GM18498 (cell line): Measurements from ENCODE around the gene IL18.
A peak's percentile ranks its signal among the peaks of the same experiment; 100 is the strongest.
"Not testable (repeated sequence)": the region's sequence is repeated elsewhere in the genome, so short reads cannot be mapped to it uniquely, and the experiment has no call there.

Source experiments
- ATAC-seq: cut with Tn5 transposase; IDR thresholded peaks from one replicate; pipeline ENCODE4 v1.9.1; 2021; ENCODE audit warnings: mild to moderate bottlenecking, moderate library complexity; ENCODE audit not compliant: unreplicated experiment

Gene IL18

GRCh38 chr11:112163875-112164685 is at the start of gene IL18:
TSS of gene IL18 (minus strand) at chr11:112164094. CDS start at chr11:112155053, 9,041 bp downstream.
- no peak for ATAC-seq

- no peak for ATAC-seq
These were observed 48.8 kb upstream of the IL18 start for GRCh38 chr11:112212710-112213109.

- no peak for ATAC-seq
These were observed 48.4 kb upstream of the IL18 start for GRCh38 chr11:112212290-112212689.

GRCh38 chr11:112211536-112211935 is 47.6 kb upstream of the IL18 start:
- ATAC-seq: no peak

- no peak for ATAC-seq
These were observed 47.0 kb upstream of the IL18 start for GRCh38 chr11:112210890-112211289.

GRCh38 chr11:112206071-112206470 is 42.2 kb upstream of the IL18 start:
- no peak for ATAC-seq

GRCh38 chr11:112200252-112200651 is 36.4 kb upstream of the IL18 start:
- ATAC-seq: no peak

- not testable (repeated sequence) for ATAC-seq
These were observed 35.2 kb upstream of the IL18 start for GRCh38 chr11:112199101-112199500.

GRCh38 chr11:112196519-112197087 is 32.7 kb upstream of the IL18 start:
- no peak for ATAC-seq

- ATAC-seq: no peak
These were observed 32.1 kb upstream of the IL18 start for GRCh38 chr11:112195951-112196351.

- ATAC-seq: not testable (repeated sequence)
These were observed 31.2 kb upstream of the IL18 start for GRCh38 chr11:112195113-112195512.

GRCh38 chr11:112186304-112186703 is 22.4 kb upstream of the IL18 start:
- no peak for ATAC-seq

- no peak for ATAC-seq
These were observed 22.0 kb upstream of the IL18 start for GRCh38 chr11:112185883-112186282.

GRCh38 chr11:112182867-112183266 is 19.0 kb upstream of the IL18 start:
- ATAC-seq: no peak

GRCh38 chr11:112179601-112180000 is 15.7 kb upstream of the IL18 start:
- peak; percentile 83 for ATAC-seq

- ATAC-seq: no peak
These were observed 15.0 kb upstream of the IL18 start for GRCh38 chr11:112178936-112179335.

- ATAC-seq: no peak
These were observed 14.5 kb upstream of the IL18 start for GRCh38 chr11:112178428-112178827.

- ATAC-seq: no peak
These were observed 13.7 kb upstream of the IL18 start for GRCh38 chr11:112177589-112177988.

- no peak for ATAC-seq
These were observed 12.2 kb upstream of the IL18 start for GRCh38 chr11:112176077-112176476.

- no peak for ATAC-seq
These were observed 11.7 kb upstream of the IL18 start for GRCh38 chr11:112175599-112175952.

- peak; percentile 57 for ATAC-seq
These were observed 11.1 kb upstream of the IL18 start, which contains the start of gene BCO2 for GRCh38 chr11:112174789-112175598. TSS of gene BCO2 (plus strand) at chr11:112175512. CDS start at chr11:112175602, 90 bp downstream.

- no peak for ATAC-seq
These were observed 9.3 kb upstream of the IL18 start for GRCh38 chr11:112173152-112173551.
